HepG2 (cell line): ENCODE results near the gene CMIP. TPM values are rescaled to one million over a fixed set of nuclear protein-coding genes. Genes with fewer than 3 reads are reported as not detected.

Source experiments
- ATAC-seq: fragments of 200-7000 bp; cut with Tn5 transposase; 3 replicates; pipeline ENCODE4 v1.9.1; 2020; ENCODE audit warnings: mild to moderate bottlenecking, moderate library complexity
- BruUV-seq: library from RNA; stranded (reverse); fragments of 400-500 nt; replicated peaks from 2 replicates; lab custom pipeline; 2021; lab: Mats Ljungman, UMichigan
- CTCF ChIA-PET: fragments of 300-600 bp; formaldehyde crosslinking; extraction: SDS; loops from one replicate; lab custom pipeline; 2021; ENCODE audit warnings: low total read pairs, inconsistent platforms, low intra/inter-chr PET ratio; lab: Yijun Ruan, JAX
- POLR2A ChIA-PET: fragments of 350-600 bp; sonication (Branson Sonifier 250); formaldehyde crosslinking; loops from one replicate; lab custom pipeline; 2020; ENCODE audit warnings: antibody characterized with exemption, inconsistent platforms; lab: Yijun Ruan, JAX
- DNase-seq: peaks from one replicate; pipeline ENCODE4 v3.0.0-alpha.2; 2015; ENCODE audit warnings: low spot score
- FAIRE-seq: peaks from 3 replicates; lab custom pipeline; 2011; peaks lifted over from hg19 to GRCh38; lab: Jason Lieb, UNC
- H2AFZ ChIP-seq: one replicate; pipeline ENCODE4 v1.6.1; 2011; ENCODE audit warnings: low read length, inconsistent platforms
- H3K27ac ChIP-seq: fragments of 300-600 bp; 3 replicates; pipeline ENCODE4 v1.8.0; 2011; ENCODE audit warnings: mixed run types, mild to moderate bottlenecking, mixed read lengths, low read length, inconsistent platforms; ENCODE audit not compliant: insufficient read depth; ENCODE audit errors: extremely low read length
- H3K27me3 ChIP-seq, 2 experiments: fragments of 200-600 bp in 1 of 2; 2 replicates in 1 of 2; 3 replicates in 1 of 2; pipeline versions ENCODE4 v1.6.0 to v1.8.0; 2011; ENCODE audit warnings: low read length in 2 of 2, mild to moderate bottlenecking in 2 of 2, moderate library complexity in 2 of 2, inconsistent platforms in 1 of 2; ENCODE audit not compliant: insufficient read depth in 2 of 2, control insufficient read depth in 1 of 2
- H3K36me3 ChIP-seq, 2 experiments: fragments of 200-600 bp in 1 of 2; replicated peaks in 1 of 2; 2 replicates in 1 of 2; 3 replicates in 1 of 2; pipeline versions ENCODE4 v1.5.1 to v1.8.0; 2011; ENCODE audit warnings: low read length in 2 of 2, inconsistent platforms in 1 of 2; ENCODE audit not compliant: insufficient read depth in 2 of 2, control insufficient read depth in 1 of 2
- H3K4me1 ChIP-seq: 2 replicates; pipeline ENCODE4 v1.5.1; 2012; ENCODE audit warnings: low read length, inconsistent platforms; ENCODE audit not compliant: insufficient read depth
- H3K4me2 ChIP-seq: 2 replicates; pipeline ENCODE4 v1.6.0; 2011; ENCODE audit warnings: low read depth, low read length, inconsistent platforms
- H3K4me3 ChIP-seq, 3 experiments: fragments of 200-600 bp in 1 of 3; sonication (generic), shearing (Covaris generic) in 1 of 3; replicated peaks in 1 of 3; 2 replicates each; pipeline ENCODE4 v1.5.1; 2011 to 2016; ENCODE audit warnings: low read length in 3 of 3, inconsistent platforms in 2 of 3, low read depth in 2 of 3, mild to moderate bottlenecking in 2 of 3, control low read depth in 1 of 3, mixed read lengths in 1 of 3; ENCODE audit not compliant: insufficient read depth in 1 of 3
- H3K79me2 ChIP-seq: one replicate; pipeline ENCODE4 v1.6.1; 2011; ENCODE audit warnings: low read length, inconsistent platforms; ENCODE audit not compliant: insufficient read depth
- H3K9ac ChIP-seq: 2 replicates; pipeline ENCODE4 v1.6.0; 2011; ENCODE audit warnings: mild to moderate bottlenecking, low read depth, low read length, inconsistent platforms; ENCODE audit not compliant: insufficient read depth
- H3K9me3 ChIP-seq: 2 replicates; pipeline ENCODE4 v1.5.1; 2012; ENCODE audit warnings: mild to moderate bottlenecking, low read length
- H4K20me1 ChIP-seq: 2 replicates; pipeline ENCODE4 v1.6.0; 2011; ENCODE audit warnings: inconsistent platforms, mild to moderate bottlenecking, low read length, moderate library complexity; ENCODE audit not compliant: insufficient read depth
- ATF3 ChIP-seq: sonication (generic); formaldehyde crosslinking; IDR thresholded peaks from 2 replicates; pipeline ENCODE4 v1.4.0; 2020; ENCODE audit warnings: missing genetic modification reagents
- KLF15 ChIP-seq: sonication (generic); formaldehyde crosslinking; IDR thresholded peaks from 2 replicates; pipeline ENCODE4 v1.8.1; 2023; ENCODE audit warnings: borderline replicate concordance, mild to moderate bottlenecking, inconsistent platforms, missing genetic modification reagents, mixed read lengths
- NBN ChIP-seq: fragments of 450-650 bp; conservative IDR thresholded peaks from 2 replicates; pipeline ENCODE4 v1.6.1; 2017
- NFIB ChIP-seq: sonication (generic); formaldehyde crosslinking; IDR thresholded peaks from 2 replicates; pipeline ENCODE4 v1.9.0; 2021; ENCODE audit warnings: missing genetic modification reagents, mild to moderate bottlenecking, borderline replicate concordance
- SMYD3 ChIP-seq: sonication (generic); formaldehyde crosslinking; IDR thresholded peaks from 2 replicates; pipeline ENCODE4 v1.8.1; 2023; ENCODE audit warnings: mild to moderate bottlenecking, missing genetic modification reagents
- SP1 ChIP-seq, 2 experiments: fragments of 450-650 bp in 1 of 2; sonication (generic) in 1 of 2; formaldehyde crosslinking in 1 of 2; IDR thresholded peaks; 2 replicates each; pipeline versions ENCODE4 v1.4.0 to v1.6.1; 2016 to 2020; ENCODE audit warnings: missing genetic modification reagents in 1 of 2
- YEATS2 ChIP-seq: sonication (generic); formaldehyde crosslinking; IDR thresholded peaks from 2 replicates; pipeline ENCODE4 v1.4.0; 2020; ENCODE audit warnings: missing genetic modification reagents, borderline replicate concordance
- ZKSCAN8 ChIP-seq: IDR thresholded peaks from 2 replicates; pipeline ENCODE4 v1.6.1; 2016; ENCODE audit warnings: borderline replicate concordance, missing genetic modification reagents, missing compliant biosample characterization
- ZMYM2 ChIP-seq: sonication (generic); formaldehyde crosslinking; IDR thresholded peaks from 2 replicates; pipeline ENCODE4 v1.8.0; 2022; ENCODE audit warnings: mild to moderate bottlenecking, missing genetic modification reagents
- WGBS: methylation state at CpG from one replicate; pipeline ENCODE4 v1.1.6; 2017; ENCODE audit warnings: low lambda C conversion rate; 5-methylcytosine and 5-hydroxymethylcytosine counted together
- in situ Hi-C: cut with HindIII; loops from 2 replicates; pipeline ENCODE4 v1.10.0; 2017; ENCODE audit warnings: low pct_unique_long_range_greater_than_20kb; ENCODE audit not compliant: extremely low pct_ligation_motif_present
- intact Hi-C: fragments of 100-400 bp; cut with micrococcal nuclease; formaldehyde crosslinking; loops from one replicate; pipeline ENCODE4 v1.10.0; 2022; ENCODE audit not compliant: unreplicated experiment
- polyA plus RNA-seq, 8 experiments: library from polyadenylated mRNA; depleted of rRNA in 3 of 8; stranded (reverse) in 7 of 8; unstranded in 1 of 8; fragments of >200 nt; fragmentation: Illumina TruSeq in 4 of 8; extraction: Trizol in 4 of 8; gene quantifications; 2 replicates each; pipeline versions ENCODE4 v1.2.1 to v1.2.3, GENCODE V29; 2011 to 2016; ENCODE audit warnings: low read depth in 4 of 8, missing spikeins in 1 of 8, mixed read lengths in 1 of 8; ENCODE audit not compliant: insufficient read depth in 1 of 8
- total RNA-seq, 5 experiments: library from RNA; depleted of rRNA; stranded (reverse); fragments of >200 nt; fragmentation: Illumina TruSeq; extraction: Trizol; gene quantifications; 2 replicates each; pipeline ENCODE4 v1.2.3, GENCODE V29; 2016; ENCODE audit warnings: low read depth in 1 of 5
- TF ChIP-seq, protein P1 (sequence below): sonication (generic); formaldehyde crosslinking; IDR thresholded peaks from 2 replicates; pipeline ENCODE4 v1.5.0; 2020; ENCODE audit warnings: missing genetic modification reagents, mild to moderate bottlenecking, borderline replicate concordance
- TF ChIP-seq, protein P2 (sequence below): sonication (generic); formaldehyde crosslinking; IDR thresholded peaks from 2 replicates; pipeline ENCODE4 v1.8.0; 2022; ENCODE audit warnings: mild to moderate bottlenecking, missing genetic modification reagents, moderate library complexity
- TF ChIP-seq, protein P3 (sequence below): IDR thresholded peaks from 2 replicates; pipeline ENCODE4 v1.6.1; 2016; ENCODE audit warnings: missing compliant biosample characterization, missing genetic modification reagents, borderline replicate concordance
- TF ChIP-seq, protein P4 (sequence below): IDR thresholded peaks from 2 replicates; pipeline ENCODE4 v1.6.1; 2018; ENCODE audit warnings: missing genetic modification reagents, mild to moderate bottlenecking, missing compliant biosample characterization
- TF ChIP-seq, protein P5 (sequence below): sonication (generic); formaldehyde crosslinking; IDR thresholded peaks from 2 replicates; pipeline ENCODE4 v1.8.0; 2022; ENCODE audit warnings: missing genetic modification reagents, mild to moderate bottlenecking, moderate library complexity, borderline replicate concordance

Gene CMIP
- total and polyA plus RNA-seq, 2 of the 13 experiments (the other 11 are each of a cell fraction or from before 2014, with no cell fraction given) = 10.9 to 18.1 TPM

DNA sequence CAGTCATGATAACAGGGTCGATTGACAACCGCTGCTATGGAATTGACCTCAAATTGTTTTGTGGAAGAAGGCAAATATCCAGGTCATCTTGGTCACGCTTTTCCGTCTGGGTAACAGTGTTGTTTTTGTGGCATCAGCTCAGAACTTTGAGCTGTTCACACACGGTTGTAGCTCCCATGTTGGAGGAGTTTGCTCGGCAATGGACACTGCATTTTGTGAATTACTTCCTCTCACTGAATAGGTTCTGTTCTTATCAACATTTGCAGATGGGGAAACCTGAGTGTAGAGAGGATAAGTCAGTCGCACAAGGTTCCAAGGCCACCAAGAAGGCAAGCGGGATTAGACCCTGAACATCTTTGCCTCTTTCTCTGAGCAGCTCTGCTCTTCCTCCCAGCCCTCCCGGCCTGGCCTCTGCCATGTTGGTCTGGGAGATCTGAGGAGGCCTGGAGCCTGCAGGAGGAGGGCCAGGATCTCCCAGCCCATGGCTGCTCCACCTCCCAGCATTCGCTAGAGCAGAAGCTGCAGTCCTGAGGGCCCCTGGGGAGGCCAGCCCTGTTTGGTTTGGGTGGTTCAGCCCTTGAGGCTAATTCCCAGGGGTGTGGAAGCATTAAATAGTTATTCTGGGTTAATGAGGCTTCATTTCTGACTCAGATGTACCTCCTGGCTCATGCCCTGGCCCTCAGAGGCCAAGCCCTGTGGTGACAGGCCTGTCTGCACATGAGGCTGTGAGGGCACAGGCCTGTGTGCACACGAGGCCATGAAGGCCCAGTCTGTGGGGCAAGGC lies 180.3 kb downstream of the CMIP start:
- Histone ChIP-seq H3K36me3 (peaks cover 30 to 56% of the 10 kb centered on the region in 2 experiments), H3K27me3 (no peaks in the 10 kb centered on the region), H3K4me1 (peaks cover 37% of the 10 kb centered on the region), H3K9ac (peak overlapping the region; percentile 48), H3K4me3 (no peak overlapping the region), H3K9me3 (no peaks in the 10 kb centered on the region), H3K4me2 (peak overlapping the region; percentile 55), H4K20me1 (peaks cover 44% of the 10 kb centered on the region; the same call in 1 of the 2 replicates), H3K27ac (peak overlapping the region; percentile 82), H3K79me2 (peaks cover 22% of the 10 kb centered on the region), H2AFZ (no peak overlapping the region)
- DNase-seq (peak; percentile 88), ATAC-seq (peak; percentile 78), FAIRE-seq (peak; percentile 99)
- in situ Hi-C loops (loop anchor here (5.0 kb wide), 1 partner anchor 97 kb away; no protein-coding TSS in a partner anchor), intact Hi-C loops (loop anchor here (5.0 kb wide), 1 partner anchor 112 kb away; no protein-coding TSS in a partner anchor)
- 19% methylated on average over 10 of the region's 11 CpGs for WGBS
- ChIA-PET CTCF (interaction anchor here (0.9 to 1.5 kb wide), 2 partner anchors 98 to 259 kb away, joined by 3 read pairs; no protein-coding TSS in a partner anchor), POLR2A (interaction anchor here (0.5 kb wide), 1 partner anchor 186 kb away, joined by 5 read pairs; no protein-coding TSS in a partner anchor)
- TSS peak; percentile 12 for BruUV-seq
- TF ChIP-seq, protein P1, sequence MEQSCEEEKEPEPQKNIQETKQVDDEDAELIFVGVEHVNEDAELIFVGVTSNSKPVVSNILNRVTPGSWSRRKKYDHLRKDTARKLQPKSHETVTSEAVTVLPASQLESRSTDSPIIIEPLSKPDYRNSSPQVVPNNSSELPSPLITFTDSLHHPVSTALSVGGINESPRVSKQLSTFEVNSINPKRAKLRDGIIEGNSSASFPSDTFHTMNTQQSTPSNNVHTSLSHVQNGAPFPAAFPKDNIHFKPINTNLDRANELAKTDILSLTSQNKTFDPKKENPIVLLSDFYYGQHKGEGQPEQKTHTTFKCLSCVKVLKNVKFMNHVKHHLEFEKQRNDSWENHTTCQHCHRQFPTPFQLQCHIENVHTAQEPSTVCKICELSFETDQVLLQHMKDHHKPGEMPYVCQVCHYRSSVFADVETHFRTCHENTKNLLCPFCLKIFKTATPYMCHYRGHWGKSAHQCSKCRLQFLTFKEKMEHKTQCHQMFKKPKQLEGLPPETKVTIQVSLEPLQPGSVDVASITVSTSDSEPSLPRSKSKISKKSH (CRISPR knock-in tag) = no peak
- TF ChIP-seq, protein P2, sequence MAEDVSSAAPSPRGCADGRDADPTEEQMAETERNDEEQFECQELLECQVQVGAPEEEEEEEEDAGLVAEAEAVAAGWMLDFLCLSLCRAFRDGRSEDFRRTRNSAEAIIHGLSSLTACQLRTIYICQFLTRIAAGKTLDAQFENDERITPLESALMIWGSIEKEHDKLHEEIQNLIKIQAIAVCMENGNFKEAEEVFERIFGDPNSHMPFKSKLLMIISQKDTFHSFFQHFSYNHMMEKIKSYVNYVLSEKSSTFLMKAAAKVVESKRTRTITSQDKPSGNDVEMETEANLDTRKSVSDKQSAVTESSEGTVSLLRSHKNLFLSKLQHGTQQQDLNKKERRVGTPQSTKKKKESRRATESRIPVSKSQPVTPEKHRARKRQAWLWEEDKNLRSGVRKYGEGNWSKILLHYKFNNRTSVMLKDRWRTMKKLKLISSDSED (CRISPR knock-in tag) = 0 out of 2 replicates have a peak, but pooled peaks have one; percentile 24
- TF ChIP-seq, protein P3, sequence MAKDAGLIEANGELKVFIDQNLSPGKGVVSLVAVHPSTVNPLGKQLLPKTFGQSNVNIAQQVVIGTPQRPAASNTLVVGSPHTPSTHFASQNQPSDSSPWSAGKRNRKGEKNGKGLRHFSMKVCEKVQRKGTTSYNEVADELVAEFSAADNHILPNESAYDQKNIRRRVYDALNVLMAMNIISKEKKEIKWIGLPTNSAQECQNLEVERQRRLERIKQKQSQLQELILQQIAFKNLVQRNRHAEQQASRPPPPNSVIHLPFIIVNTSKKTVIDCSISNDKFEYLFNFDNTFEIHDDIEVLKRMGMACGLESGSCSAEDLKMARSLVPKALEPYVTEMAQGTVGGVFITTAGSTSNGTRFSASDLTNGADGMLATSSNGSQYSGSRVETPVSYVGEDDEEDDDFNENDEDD (CRISPR knock-in tag) = peak; percentile 18; the same call in 1 of the 2 replicates
- TF ChIP-seq, protein P4, sequence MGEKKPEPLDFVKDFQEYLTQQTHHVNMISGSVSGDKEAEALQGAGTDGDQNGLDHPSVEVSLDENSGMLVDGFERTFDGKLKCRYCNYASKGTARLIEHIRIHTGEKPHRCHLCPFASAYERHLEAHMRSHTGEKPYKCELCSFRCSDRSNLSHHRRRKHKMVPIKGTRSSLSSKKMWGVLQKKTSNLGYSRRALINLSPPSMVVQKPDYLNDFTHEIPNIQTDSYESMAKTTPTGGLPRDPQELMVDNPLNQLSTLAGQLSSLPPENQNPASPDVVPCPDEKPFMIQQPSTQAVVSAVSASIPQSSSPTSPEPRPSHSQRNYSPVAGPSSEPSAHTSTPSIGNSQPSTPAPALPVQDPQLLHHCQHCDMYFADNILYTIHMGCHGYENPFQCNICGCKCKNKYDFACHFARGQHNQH (CRISPR knock-in tag) = peak; percentile 74; the same call in 1 of the 2 replicates
- TF ChIP-seq, protein P5, sequence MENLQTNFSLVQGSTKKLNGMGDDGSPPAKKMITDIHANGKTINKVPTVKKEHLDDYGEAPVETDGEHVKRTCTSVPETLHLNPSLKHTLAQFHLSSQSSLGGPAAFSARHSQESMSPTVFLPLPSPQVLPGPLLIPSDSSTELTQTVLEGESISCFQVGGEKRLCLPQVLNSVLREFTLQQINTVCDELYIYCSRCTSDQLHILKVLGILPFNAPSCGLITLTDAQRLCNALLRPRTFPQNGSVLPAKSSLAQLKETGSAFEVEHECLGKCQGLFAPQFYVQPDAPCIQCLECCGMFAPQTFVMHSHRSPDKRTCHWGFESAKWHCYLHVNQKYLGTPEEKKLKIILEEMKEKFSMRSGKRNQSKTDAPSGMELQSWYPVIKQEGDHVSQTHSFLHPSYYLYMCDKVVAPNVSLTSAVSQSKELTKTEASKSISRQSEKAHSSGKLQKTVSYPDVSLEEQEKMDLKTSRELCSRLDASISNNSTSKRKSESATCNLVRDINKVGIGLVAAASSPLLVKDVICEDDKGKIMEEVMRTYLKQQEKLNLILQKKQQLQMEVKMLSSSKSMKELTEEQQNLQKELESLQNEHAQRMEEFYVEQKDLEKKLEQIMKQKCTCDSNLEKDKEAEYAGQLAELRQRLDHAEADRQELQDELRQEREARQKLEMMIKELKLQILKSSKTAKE = peak; percentile 71
- TF ChIP-seq SMYD3 (CRISPR knock-in tag) (no peak), ZKSCAN8 (CRISPR knock-in tag) (peak; percentile 51; the same call in 1 of the 2 replicates), KLF15 (CRISPR knock-in tag) (no peak), ZMYM2 (CRISPR knock-in tag) (0 out of 2 replicates have a peak, but pooled peaks have one; percentile 46), NBN (no peak), SP1 (IDR thresholded peaks at IDR 0.05) (no peak), SP1 (CRISPR knock-in tag; IDR thresholded peaks at IDR 0.05) (no peak), NFIB (no peak), ATF3 (CRISPR knock-in tag) (no peak), YEATS2 (CRISPR knock-in tag) (no peak)
